ENCODE results near the gene TBC1D21. TPM values are rescaled to one million over a fixed set of nuclear protein-coding genes. Genes with fewer than 3 reads are reported as not detected.

Gene TBC1D21
- total and polyA plus RNA-seq, 9 of the 15 experiments (the other 6 are each of a cell fraction or from before 2014, with no cell fraction given), result not detected

DNA sequence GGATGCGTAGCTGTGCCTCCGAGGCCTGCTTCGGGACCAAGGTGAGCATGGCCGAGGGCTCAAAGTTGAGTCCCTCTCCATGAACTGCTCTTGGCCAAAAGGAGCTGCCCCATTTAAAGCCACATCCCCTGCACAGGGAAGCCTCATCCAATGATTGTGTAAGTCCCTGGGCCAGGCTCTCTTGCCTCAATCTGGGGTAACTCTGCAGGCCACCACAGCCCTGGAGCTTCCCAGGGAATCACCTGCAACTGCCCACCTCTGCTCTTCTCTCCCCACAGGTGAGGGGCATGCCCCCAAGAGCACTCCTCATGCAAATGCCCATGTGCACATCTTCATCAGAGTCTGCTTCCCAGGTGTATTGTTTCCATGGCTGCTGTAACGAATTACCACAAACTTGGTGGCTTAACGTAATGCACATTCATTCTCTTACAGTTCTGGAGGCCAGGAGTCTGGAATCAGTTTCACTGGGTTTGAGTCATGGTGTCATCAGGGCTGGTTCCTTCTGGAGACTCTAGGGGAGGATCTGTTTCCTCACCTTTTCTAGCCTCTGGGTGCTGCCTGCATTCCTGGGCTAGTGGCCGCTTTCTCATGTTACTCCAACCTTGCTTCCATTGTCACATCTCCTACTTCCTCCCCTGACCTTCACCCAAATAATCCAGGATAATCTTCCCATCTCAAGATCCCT lies 27.9 kb downstream of the TBC1D21 start:
- 2% methylated on average over 7 of the region's 7 CpGs for WGBS (ENCODE audit: insufficient coverage, low coverage, missing lambda C conversion rate)
- H3K9ac ChIP-seq (ENCODE audit: insufficient read depth in 1 of 2, low read depth in 2 of 2, low read length in 2 of 2), result no peak overlapping the region
- peaks cover 0 to 3% of the 10 kb centered on the region in 2 experiments; a peak in 1 of 5 replicates for H3K4me1 ChIP-seq (replicated peaks in 1 of 2; ENCODE audit: control insufficient read depth in 2 of 2, insufficient read depth in 2 of 2, low read length in 2 of 2)
- ChIA-PET CTCF (ENCODE audit: low intra/inter-chr PET ratio) (no interaction called here), POLR2A (interaction anchor here (0.6 kb wide), 1 partner anchor 40 kb away, joined by 4 read pairs; no protein-coding TSS in a partner anchor)
- in situ Hi-C loops (cut with MboI), result no loop called here
- no peak overlapping the region for H3K4me2 ChIP-seq (ENCODE audit: insufficient read depth, low read length)
- H3K4me3 ChIP-seq, result no peak overlapping the region
- intact Hi-C loops (cut with micrococcal nuclease), result no loop called here
- peaks cover 7 to 74% of the 10 kb centered on the region in 2 experiments; a peak in 3 of 5 replicates for H3K27me3 ChIP-seq (ENCODE audit: control insufficient read depth in 2 of 2, insufficient read depth in 2 of 2, low read length in 2 of 2)
- no peaks in the 10 kb centered on the region for H3K9me3 ChIP-seq (replicated peaks; ENCODE audit: control insufficient read depth, insufficient read depth, low read depth, low read length)
- no peaks in the 10 kb centered on the region; the same call in none of the 2 replicates for H4K20me1 ChIP-seq (replicated peaks; ENCODE audit: control insufficient read depth, insufficient read depth, low read length)
- no peaks in the 10 kb centered on the region for H3K9me1 ChIP-seq (ENCODE audit: control insufficient read depth, insufficient read depth, low read length)
- H3K27ac ChIP-seq (ENCODE audit: extremely low read depth, low read depth, low read length), result no peak overlapping the region
- no peak overlapping the region for H2AFZ ChIP-seq (ENCODE audit: low read depth, low read length)
- DNase-seq (ENCODE audit: extremely low read depth in 1 of 4, low spot score in 3 of 4) (no peak), FAIRE-seq (no peak), ATAC-seq (no peak)
- H3K79me2 ChIP-seq (ENCODE audit: control insufficient read depth, insufficient read depth, low read length), result no peaks in the 10 kb centered on the region
- no TSS peak for BruUV-seq (replicated peaks)
- no peaks in the 10 kb centered on the region for H3K36me3 ChIP-seq (ENCODE audit: control insufficient read depth, insufficient read depth, low read length)
- TF ChIP-seq PHF8 (IDR thresholded peaks at IDR 0.05; ENCODE audit: borderline replicate concordance, low read length) (no peak), L3MBTL2 (IDR thresholded peaks at IDR 0.05) (no peak), KDM4B (IDR thresholded peaks at IDR 0.05; ENCODE audit: borderline replicate concordance in 2 of 2, low read depth in 1 of 2) (no peak), PHB2 (IDR thresholded peaks at IDR 0.05; ENCODE audit: low read depth) (no peak)
- TF ChIP-seq, protein P1, sequence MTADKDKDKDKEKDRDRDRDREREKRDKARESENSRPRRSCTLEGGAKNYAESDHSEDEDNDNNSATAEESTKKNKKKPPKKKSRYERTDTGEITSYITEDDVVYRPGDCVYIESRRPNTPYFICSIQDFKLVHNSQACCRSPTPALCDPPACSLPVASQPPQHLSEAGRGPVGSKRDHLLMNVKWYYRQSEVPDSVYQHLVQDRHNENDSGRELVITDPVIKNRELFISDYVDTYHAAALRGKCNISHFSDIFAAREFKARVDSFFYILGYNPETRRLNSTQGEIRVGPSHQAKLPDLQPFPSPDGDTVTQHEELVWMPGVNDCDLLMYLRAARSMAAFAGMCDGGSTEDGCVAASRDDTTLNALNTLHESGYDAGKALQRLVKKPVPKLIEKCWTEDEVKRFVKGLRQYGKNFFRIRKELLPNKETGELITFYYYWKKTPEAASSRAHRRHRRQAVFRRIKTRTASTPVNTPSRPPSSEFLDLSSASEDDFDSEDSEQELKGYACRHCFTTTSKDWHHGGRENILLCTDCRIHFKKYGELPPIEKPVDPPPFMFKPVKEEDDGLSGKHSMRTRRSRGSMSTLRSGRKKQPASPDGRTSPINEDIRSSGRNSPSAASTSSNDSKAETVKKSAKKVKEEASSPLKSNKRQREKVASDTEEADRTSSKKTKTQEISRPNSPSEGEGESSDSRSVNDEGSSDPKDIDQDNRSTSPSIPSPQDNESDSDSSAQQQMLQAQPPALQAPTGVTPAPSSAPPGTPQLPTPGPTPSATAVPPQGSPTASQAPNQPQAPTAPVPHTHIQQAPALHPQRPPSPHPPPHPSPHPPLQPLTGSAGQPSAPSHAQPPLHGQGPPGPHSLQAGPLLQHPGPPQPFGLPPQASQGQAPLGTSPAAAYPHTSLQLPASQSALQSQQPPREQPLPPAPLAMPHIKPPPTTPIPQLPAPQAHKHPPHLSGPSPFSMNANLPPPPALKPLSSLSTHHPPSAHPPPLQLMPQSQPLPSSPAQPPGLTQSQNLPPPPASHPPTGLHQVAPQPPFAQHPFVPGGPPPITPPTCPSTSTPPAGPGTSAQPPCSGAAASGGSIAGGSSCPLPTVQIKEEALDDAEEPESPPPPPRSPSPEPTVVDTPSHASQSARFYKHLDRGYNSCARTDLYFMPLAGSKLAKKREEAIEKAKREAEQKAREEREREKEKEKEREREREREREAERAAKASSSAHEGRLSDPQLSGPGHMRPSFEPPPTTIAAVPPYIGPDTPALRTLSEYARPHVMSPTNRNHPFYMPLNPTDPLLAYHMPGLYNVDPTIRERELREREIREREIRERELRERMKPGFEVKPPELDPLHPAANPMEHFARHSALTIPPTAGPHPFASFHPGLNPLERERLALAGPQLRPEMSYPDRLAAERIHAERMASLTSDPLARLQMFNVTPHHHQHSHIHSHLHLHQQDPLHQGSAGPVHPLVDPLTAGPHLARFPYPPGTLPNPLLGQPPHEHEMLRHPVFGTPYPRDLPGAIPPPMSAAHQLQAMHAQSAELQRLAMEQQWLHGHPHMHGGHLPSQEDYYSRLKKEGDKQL (CRISPR knock-in tag; IDR thresholded peaks at IDR 0.05; ENCODE audit: borderline replicate concordance), result no peak
- TF ChIP-seq, protein P2, sequence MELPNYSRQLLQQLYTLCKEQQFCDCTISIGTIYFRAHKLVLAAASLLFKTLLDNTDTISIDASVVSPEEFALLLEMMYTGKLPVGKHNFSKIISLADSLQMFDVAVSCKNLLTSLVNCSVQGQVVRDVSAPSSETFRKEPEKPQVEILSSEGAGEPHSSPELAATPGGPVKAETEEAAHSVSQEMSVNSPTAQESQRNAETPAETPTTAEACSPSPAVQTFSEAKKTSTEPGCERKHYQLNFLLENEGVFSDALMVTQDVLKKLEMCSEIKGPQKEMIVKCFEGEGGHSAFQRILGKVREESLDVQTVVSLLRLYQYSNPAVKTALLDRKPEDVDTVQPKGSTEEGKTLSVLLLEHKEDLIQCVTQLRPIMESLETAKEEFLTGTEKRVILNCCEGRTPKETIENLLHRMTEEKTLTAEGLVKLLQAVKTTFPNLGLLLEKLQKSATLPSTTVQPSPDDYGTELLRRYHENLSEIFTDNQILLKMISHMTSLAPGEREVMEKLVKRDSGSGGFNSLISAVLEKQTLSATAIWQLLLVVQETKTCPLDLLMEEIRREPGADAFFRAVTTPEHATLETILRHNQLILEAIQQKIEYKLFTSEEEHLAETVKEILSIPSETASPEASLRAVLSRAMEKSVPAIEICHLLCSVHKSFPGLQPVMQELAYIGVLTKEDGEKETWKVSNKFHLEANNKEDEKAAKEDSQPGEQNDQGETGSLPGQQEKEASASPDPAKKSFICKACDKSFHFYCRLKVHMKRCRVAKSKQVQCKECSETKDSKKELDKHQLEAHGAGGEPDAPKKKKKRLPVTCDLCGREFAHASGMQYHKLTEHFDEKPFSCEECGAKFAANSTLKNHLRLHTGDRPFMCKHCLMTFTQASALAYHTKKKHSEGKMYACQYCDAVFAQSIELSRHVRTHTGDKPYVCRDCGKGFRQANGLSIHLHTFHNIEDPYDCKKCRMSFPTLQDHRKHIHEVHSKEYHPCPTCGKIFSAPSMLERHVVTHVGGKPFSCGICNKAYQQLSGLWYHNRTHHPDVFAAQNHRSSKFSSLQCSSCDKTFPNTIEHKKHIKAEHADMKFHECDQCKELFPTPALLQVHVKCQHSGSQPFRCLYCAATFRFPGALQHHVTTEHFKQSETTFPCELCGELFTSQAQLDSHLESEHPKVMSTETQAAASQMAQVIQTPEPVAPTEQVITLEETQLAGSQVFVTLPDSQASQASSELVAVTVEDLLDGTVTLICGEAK (IDR thresholded peaks at IDR 0.05), result no peak
- TF ChIP-seq, protein P2 (CRISPR knock-in tag; IDR thresholded peaks at IDR 0.05), result no peak

Data from K562 (cell line).